Measurements from ENCODE around the gene LIMK1. TPM values are rescaled to one million over a fixed set of nuclear protein-coding genes. Genes with fewer than 3 reads are reported as not detected.
A peak's percentile ranks its signal among the peaks of the same experiment; 100 is the strongest.

LIMK1 gene
- total RNA-seq, 1 experiment from 2014 or later = 34.4 TPM

GRCh38 chr7:74053589-74054186 lies 29.9 kb upstream of the LIMK1 start:
- CTCF ChIA-PET = no interaction called here
- H3K27me3 Mint-ChIP-seq (ENCODE audit: unreplicated experiment) = peaks cover 42% of the 10 kb centered on the region
- intact Hi-C loops (cut with micrococcal nuclease; ENCODE audit: unreplicated experiment) = no loop called here
- no peaks in the 10 kb centered on the region for H3K9me3 Mint-ChIP-seq (ENCODE audit: low read depth, unreplicated experiment)
- no peaks in the 10 kb centered on the region for H3K36me3 Mint-ChIP-seq (ENCODE audit: insufficient read depth, unreplicated experiment)
- no peak overlapping the region for H3K4me3 Mint-ChIP-seq (ENCODE audit: low read depth, unreplicated experiment)
- no peak for TF ChIP-seq CTCF (IDR thresholded peaks at IDR 0.05; ENCODE audit: unreplicated experiment)
- no peak overlapping the region for H3K27ac Mint-ChIP-seq (ENCODE audit: unreplicated experiment)
- no peaks in the 10 kb centered on the region for H3K4me1 Mint-ChIP-seq (ENCODE audit: low read depth, unreplicated experiment)
- no TSS peak for BruUV-seq (replicated peaks)
- no peak for DNase-seq

- no peak for DNase-seq
- peaks cover 12% of the 10 kb centered on the region for H3K4me1 Mint-ChIP-seq (ENCODE audit: low read depth, unreplicated experiment)
- BruUV-seq (replicated peaks) = no TSS peak
- no peak overlapping the region for H3K27ac Mint-ChIP-seq (ENCODE audit: unreplicated experiment)
- CTCF ChIA-PET = interaction anchor here (0.7 kb wide), 1 partner anchor 27 kb away, joined by 4 read pairs; the partner anchor contains the start of gene LIMK1
- TF ChIP-seq CTCF (IDR thresholded peaks at IDR 0.05; ENCODE audit: unreplicated experiment) = no peak
- H3K36me3 Mint-ChIP-seq (ENCODE audit: insufficient read depth, unreplicated experiment) = peaks cover 6% of the 10 kb centered on the region
- H3K9me3 Mint-ChIP-seq (ENCODE audit: low read depth, unreplicated experiment) = no peaks in the 10 kb centered on the region
- no peak overlapping the region for H3K4me3 Mint-ChIP-seq (ENCODE audit: low read depth, unreplicated experiment)
- peaks cover 43% of the 10 kb centered on the region for H3K27me3 Mint-ChIP-seq (ENCODE audit: unreplicated experiment)
- intact Hi-C loops (cut with micrococcal nuclease; ENCODE audit: unreplicated experiment) = no loop called here
Observed at GRCh38 chr7:74056096-74056915, 27.3 kb upstream of the LIMK1 start.

- intact Hi-C loops (cut with micrococcal nuclease; ENCODE audit: unreplicated experiment) = no loop called here
- Mint-ChIP-seq H3K27ac (ENCODE audit: unreplicated experiment) (no peak overlapping the region), H3K27me3 (ENCODE audit: unreplicated experiment) (peaks cover 37% of the 10 kb centered on the region), H3K9me3 (ENCODE audit: low read depth, unreplicated experiment) (no peaks in the 10 kb centered on the region), H3K36me3 (ENCODE audit: insufficient read depth, unreplicated experiment) (peaks cover 15% of the 10 kb centered on the region), H3K4me1 (ENCODE audit: low read depth, unreplicated experiment) (peaks cover 12% of the 10 kb centered on the region), H3K4me3 (ENCODE audit: low read depth, unreplicated experiment) (no peak overlapping the region)
- no peak for TF ChIP-seq CTCF (IDR thresholded peaks at IDR 0.05; ENCODE audit: unreplicated experiment)
- BruUV-seq (replicated peaks) = no TSS peak
- CTCF ChIA-PET = interaction anchor here (0.7 kb wide), 1 partner anchor 26 kb away, joined by 4 read pairs; the partner anchor contains the start of gene LIMK1
- DNase-seq = no peak
Observed at GRCh38 chr7:74057216-74057925, 26.2 kb upstream of the LIMK1 start.

- Mint-ChIP-seq H3K27ac (ENCODE audit: unreplicated experiment) (peak overlapping the region; percentile 3), H3K9me3 (ENCODE audit: low read depth, unreplicated experiment) (no peaks in the 10 kb centered on the region), H3K36me3 (ENCODE audit: insufficient read depth, unreplicated experiment) (peaks cover 15% of the 10 kb centered on the region), H3K27me3 (ENCODE audit: unreplicated experiment) (peaks cover 31% of the 10 kb centered on the region), H3K4me3 (ENCODE audit: low read depth, unreplicated experiment) (no peak overlapping the region), H3K4me1 (ENCODE audit: low read depth, unreplicated experiment) (peaks cover 12% of the 10 kb centered on the region)
- intact Hi-C loops (cut with micrococcal nuclease; ENCODE audit: unreplicated experiment) = no loop called here
- CTCF ChIA-PET = interaction anchor here (0.7 kb wide), 1 partner anchor 17 kb away, joined by 4 read pairs; no protein-coding TSS in a partner anchor
- BruUV-seq (replicated peaks) = no TSS peak
- DNase-seq = no peak
- no peak for TF ChIP-seq CTCF (IDR thresholded peaks at IDR 0.05; ENCODE audit: unreplicated experiment)
Observed at GRCh38 chr7:74057987-74058386, 25.6 kb upstream of the LIMK1 start.

Data from Calu3 (cell line).